ENCODE measurements around the gene FUT2. TPM values are rescaled to one million over a fixed set of nuclear protein-coding genes. Genes with fewer than 3 reads are reported as not detected.

FUT2 gene
- total and polyA plus RNA-seq, 2 of the 13 experiments (the other 11 are each of a cell fraction or from before 2014, with no cell fraction given) = 0.07 TPM; not detected in 1

- peaks cover 0 to 1% of the 10 kb centered on the region in 2 experiments; a peak in 1 of 5 replicates for H3K27me3 ChIP-seq (ENCODE audit: control insufficient read depth in 1 of 2, insufficient read depth in 2 of 2, low read length in 2 of 2)
- no TSS peak for BruUV-seq (replicated peaks)
- H3K4me3 ChIP-seq (replicated peaks in 1 of 3; ENCODE audit: insufficient read depth in 1 of 3, low read depth in 2 of 3, low read length in 3 of 3) = peak overlapping the region; percentile 53 to 89 (median 81)
- peak overlapping the region; percentile 44 for H2AFZ ChIP-seq (ENCODE audit: low read length)
- no peaks in the 10 kb centered on the region for H3K36me3 ChIP-seq (replicated peaks in 1 of 2; ENCODE audit: control insufficient read depth in 1 of 2, insufficient read depth in 2 of 2, low read length in 2 of 2)
- ATAC-seq = peak; percentile 96
- WGBS (ENCODE audit: low lambda C conversion rate) = 0% methylated on average over 7 of the region's 96 CpGs
- ChIA-PET POLR2A (interaction anchor here (0.5 to 2.1 kb wide), 17 partner anchors 10 to 237 kb away, joined by 3 to 40 read pairs (median 4); partner anchors contain the start of genes CA11, FUT2, MAMSTR and PPP1R15A), CTCF (ENCODE audit: low intra/inter-chr PET ratio, low total read pairs) (interaction anchor here (1.3 to 1.7 kb wide), 5 partner anchors 25 to 92 kb away, joined by 6 to 18 read pairs (median 10); partner anchors contain the start of gene CA11)
- H3K4me1 ChIP-seq (ENCODE audit: insufficient read depth, low read length) = peaks cover 38% of the 10 kb centered on the region
- peak; percentile 39 for FAIRE-seq
- H3K9me3 ChIP-seq (ENCODE audit: low read length) = no peaks in the 10 kb centered on the region
- DNase-seq (ENCODE audit: low spot score) = peak; percentile 92
- H3K4me2 ChIP-seq (ENCODE audit: low read depth, low read length) = peak overlapping the region; percentile 98
- in situ Hi-C loops (cut with HindIII; ENCODE audit: extremely low pct_ligation_motif_present, low pct_unique_long_range_greater_than_20kb) (no loop called here), intact Hi-C loops (cut with micrococcal nuclease; ENCODE audit: unreplicated experiment) (loop anchor here (1.0 kb wide), 2 partner anchors 24 to 63 kb away; no protein-coding TSS in a partner anchor)
- H3K9ac ChIP-seq (ENCODE audit: insufficient read depth, low read depth, low read length) = peak overlapping the region; percentile 81
- no peaks in the 10 kb centered on the region for H3K79me2 ChIP-seq (ENCODE audit: insufficient read depth, low read length)
- H4K20me1 ChIP-seq (ENCODE audit: insufficient read depth, low read length) = no peaks in the 10 kb centered on the region
- H3K27ac ChIP-seq (ENCODE audit: extremely low read length, insufficient read depth, low read length) = peak overlapping the region; percentile 94
- TF ChIP-seq ZNF777 (CRISPR knock-in tag; IDR thresholded peaks at IDR 0.05) (peak; percentile 61), MAZ (IDR thresholded peaks at IDR 0.05; ENCODE audit: borderline replicate concordance, low read depth, low read length) (peak; percentile 85), MAZ (CRISPR knock-in tag; IDR thresholded peaks at IDR 0.05; ENCODE audit: low read depth) (peak; percentile 96), ESRRA (CRISPR knock-in tag; IDR thresholded peaks at IDR 0.05; ENCODE audit: low read depth) (peak; percentile 57; the same call in 1 of the 2 replicates), TBP (CRISPR knock-in tag; IDR thresholded peaks at IDR 0.05) (no peak), ZNF274 (CRISPR knock-in tag; IDR thresholded peaks at IDR 0.05) (peak; percentile 59; the same call in 1 of the 2 replicates), FOXA3 (CRISPR knock-in tag; IDR thresholded peaks at IDR 0.05) (peak; percentile 25; the same call in 1 of the 2 replicates), ZBTB4 (CRISPR knock-in tag; IDR thresholded peaks at IDR 0.05; ENCODE audit: borderline replicate concordance) (no peak), MTA3 (CRISPR knock-in tag; IDR thresholded peaks at IDR 0.05) (no peak), ZNF547 (CRISPR knock-in tag; IDR thresholded peaks at IDR 0.05) (peak; percentile 86; the same call in 1 of the 2 replicates), ZNF572 (CRISPR knock-in tag; IDR thresholded peaks at IDR 0.05) (no peak), ZNF570 (CRISPR knock-in tag; IDR thresholded peaks at IDR 0.05; ENCODE audit: borderline replicate concordance) (peak; percentile 51; the same call in 1 of the 2 replicates), ZBTB43 (CRISPR knock-in tag; conservative IDR thresholded peaks at IDR 0.05) (peak; percentile 70; the same call in 1 of the 2 replicates), EZH2 (conservative IDR thresholded peaks at IDR 0.05; ENCODE audit: low read depth, low read length) (no peak), MTA1 (CRISPR knock-in tag; IDR thresholded peaks at IDR 0.05; ENCODE audit: borderline replicate concordance) (peak; percentile 64; the same call in 1 of the 2 replicates), ZNF441 (CRISPR knock-in tag; IDR thresholded peaks at IDR 0.05; ENCODE audit: borderline replicate concordance) (0 out of 2 replicates have a peak, but pooled peaks have one; percentile 58), RFX5 (IDR thresholded peaks at IDR 0.05; ENCODE audit: low read depth, low read length) (no peak), CREBL2 (CRISPR knock-in tag; IDR thresholded peaks at IDR 0.05; ENCODE audit: borderline replicate concordance) (peak; percentile 62; the same call in 1 of the 2 replicates), SMAD9 (CRISPR knock-in tag; IDR thresholded peaks at IDR 0.05) (no peak)
These were observed 43.0 kb downstream of the FUT2 start for GRCh38 chr19:48738557-48739403.
